NOMO-1 (cell line): ENCODE results near the gene TRAPPC10.

ENCODE experiments used
- DNase-seq, 2 experiments: peaks; one replicate each; lab custom pipeline; 2025; ENCODE audit not compliant: unreplicated experiment in 2 of 2; lab: John Stamatoyannopoulos, UW

The TRAPPC10 gene

GRCh38 chr21:43981151-43981870 is 30.8 kb upstream of the TRAPPC10 start:
- DNase-seq, result no peak

GRCh38 chr21:43981871-43982210 is 30.3 kb upstream of the TRAPPC10 start:
- no peak for DNase-seq

- no peak for DNase-seq
Observed at GRCh38 chr21:43982489-43983078, 29.5 kb upstream of the TRAPPC10 start.

- DNase-seq, result no peak
Observed at GRCh38 chr21:43983390-43983789, 28.7 kb upstream of the TRAPPC10 start.

- no peak for DNase-seq
Observed at GRCh38 chr21:43983860-43984420, 28.2 kb upstream of the TRAPPC10 start.

- no peak for DNase-seq
Observed at GRCh38 chr21:43984905-43985689, 27.0 kb upstream of the TRAPPC10 start.

- no peak for DNase-seq
Observed at GRCh38 chr21:43985690-43986251, 26.3 kb upstream of the TRAPPC10 start.

- DNase-seq, result no peak
Observed at GRCh38 chr21:43986544-43987451, 25.3 kb upstream of the TRAPPC10 start.

- no peak for DNase-seq
Observed at GRCh38 chr21:43987509-43987908, 24.6 kb upstream of the TRAPPC10 start.

- no peak for DNase-seq
Observed at GRCh38 chr21:43988016-43988415, 24.1 kb upstream of the TRAPPC10 start.

GRCh38 chr21:43988506-43989230 is 23.4 kb upstream of the TRAPPC10 start:
- no peak for DNase-seq

- no peak for DNase-seq
Observed at GRCh38 chr21:43989401-43989800, 22.7 kb upstream of the TRAPPC10 start.

GRCh38 chr21:43991447-43991991 is 20.6 kb upstream of the TRAPPC10 start:
- DNase-seq, result no peak

- no peak for DNase-seq
Observed at GRCh38 chr21:43992121-43992520, 20.0 kb upstream of the TRAPPC10 start.

- DNase-seq, result no peak
Observed at GRCh38 chr21:43993420-43993934, 18.6 kb upstream of the TRAPPC10 start.

- DNase-seq, result no peak
Observed at GRCh38 chr21:43994085-43994484, 18.0 kb upstream of the TRAPPC10 start.

- DNase-seq, result no peak
Observed at GRCh38 chr21:43994646-43995045, 17.5 kb upstream of the TRAPPC10 start.

- no peak for DNase-seq
Observed at GRCh38 chr21:43995521-43996105, 16.5 kb upstream of the TRAPPC10 start.
